SIG-M5 (cell line): ENCODE results near the gene TNRC6C.

Experiments used
- DNase-seq: peaks from one replicate; lab custom pipeline; 2025; lab: John Stamatoyannopoulos, UW

The TNRC6C gene, protein sequence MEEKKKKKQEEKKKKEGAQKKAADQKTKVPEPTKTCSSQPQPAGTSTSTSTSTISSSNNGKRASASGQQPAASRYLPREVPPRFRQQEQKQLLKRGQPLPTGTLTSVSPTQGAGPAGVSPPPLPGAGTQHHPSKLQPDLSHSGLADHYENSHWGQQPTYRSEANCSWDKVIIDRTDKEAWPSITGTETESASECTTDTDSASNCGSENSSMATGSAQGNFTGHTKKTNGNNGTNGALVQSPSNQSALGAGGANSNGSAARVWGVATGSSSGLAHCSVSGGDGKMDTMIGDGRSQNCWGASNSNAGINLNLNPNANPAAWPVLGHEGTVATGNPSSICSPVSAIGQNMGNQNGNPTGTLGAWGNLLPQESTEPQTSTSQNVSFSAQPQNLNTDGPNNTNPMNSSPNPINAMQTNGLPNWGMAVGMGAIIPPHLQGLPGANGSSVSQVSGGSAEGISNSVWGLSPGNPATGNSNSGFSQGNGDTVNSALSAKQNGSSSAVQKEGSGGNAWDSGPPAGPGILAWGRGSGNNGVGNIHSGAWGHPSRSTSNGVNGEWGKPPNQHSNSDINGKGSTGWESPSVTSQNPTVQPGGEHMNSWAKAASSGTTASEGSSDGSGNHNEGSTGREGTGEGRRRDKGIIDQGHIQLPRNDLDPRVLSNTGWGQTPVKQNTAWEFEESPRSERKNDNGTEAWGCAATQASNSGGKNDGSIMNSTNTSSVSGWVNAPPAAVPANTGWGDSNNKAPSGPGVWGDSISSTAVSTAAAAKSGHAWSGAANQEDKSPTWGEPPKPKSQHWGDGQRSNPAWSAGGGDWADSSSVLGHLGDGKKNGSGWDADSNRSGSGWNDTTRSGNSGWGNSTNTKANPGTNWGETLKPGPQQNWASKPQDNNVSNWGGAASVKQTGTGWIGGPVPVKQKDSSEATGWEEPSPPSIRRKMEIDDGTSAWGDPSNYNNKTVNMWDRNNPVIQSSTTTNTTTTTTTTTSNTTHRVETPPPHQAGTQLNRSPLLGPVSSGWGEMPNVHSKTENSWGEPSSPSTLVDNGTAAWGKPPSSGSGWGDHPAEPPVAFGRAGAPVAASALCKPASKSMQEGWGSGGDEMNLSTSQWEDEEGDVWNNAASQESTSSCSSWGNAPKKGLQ (N-terminal part only)

DNA sequence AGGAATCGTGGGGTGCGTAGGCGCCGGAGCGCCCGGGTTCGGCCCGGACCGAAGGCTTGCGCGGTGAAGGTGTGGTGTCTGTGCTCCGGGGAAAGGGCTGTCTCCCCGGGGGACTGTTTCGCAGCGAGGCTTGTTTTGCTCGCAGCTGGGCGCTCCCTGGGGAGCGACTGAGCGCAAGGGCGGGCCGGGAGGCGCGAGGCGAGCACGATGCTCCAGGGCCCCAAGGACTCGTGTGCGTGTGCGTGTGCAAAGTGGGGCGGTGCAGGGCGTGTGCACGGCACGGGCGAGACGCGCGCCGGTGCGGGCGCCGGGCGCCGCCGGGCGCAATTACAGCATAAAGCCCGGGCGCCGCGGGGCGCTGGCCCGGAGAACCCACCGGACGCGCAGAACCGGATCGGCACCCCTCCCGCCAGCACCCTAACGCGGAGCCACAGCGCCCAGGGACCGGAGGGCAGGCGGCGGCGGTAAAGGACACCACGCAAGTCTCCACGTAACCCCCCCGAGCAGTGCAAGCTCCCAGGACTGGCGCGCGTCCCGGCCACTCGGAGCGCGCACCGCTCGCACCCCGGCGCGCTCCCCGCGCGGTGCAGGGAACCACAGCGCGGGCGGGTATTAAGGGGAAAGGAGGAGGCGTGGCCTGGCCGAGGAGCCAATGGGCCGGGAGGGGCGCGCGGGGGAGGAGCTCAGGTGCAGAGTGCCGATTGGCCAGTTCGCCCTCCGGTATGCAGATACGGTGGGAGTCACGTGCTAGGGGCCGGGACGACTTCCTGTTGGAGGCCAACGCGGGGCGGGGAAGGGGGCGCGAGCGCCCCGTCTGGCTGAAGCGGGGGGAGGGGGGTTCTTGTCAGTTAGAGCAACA is at the start of gene TNRC6C:
Gene TNRC6C, plus strand, starts transcription at position 847 of the 859 bp plus-strand sequence. CDS start 45,504 bp downstream, outside the sequence.
- DNase-seq, result peak; percentile 91

DNA sequence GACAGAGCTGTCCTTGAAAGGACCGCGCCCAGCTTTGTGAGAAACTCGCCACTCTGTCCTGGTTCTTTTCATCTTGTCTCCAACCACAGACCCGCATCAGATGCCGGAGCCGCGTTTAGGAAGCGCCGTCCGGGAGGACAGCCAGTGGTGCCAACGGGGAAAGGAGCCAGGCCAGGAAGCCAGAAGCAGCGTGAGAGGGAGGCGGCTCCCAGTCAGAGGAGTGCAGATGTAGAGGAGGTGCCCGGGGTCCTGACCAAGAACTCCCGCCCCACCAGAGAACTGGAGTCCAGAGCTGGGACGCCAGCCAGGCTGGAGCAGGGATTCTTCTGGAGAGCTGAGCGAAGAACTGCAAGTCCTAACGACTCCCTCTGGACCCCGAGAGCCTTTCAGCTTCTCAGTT is 49.3 kb upstream of the TNRC6C start:
- no peak for DNase-seq

- no peak for DNase-seq
These were observed 48.7 kb upstream of the TNRC6C start for GRCh38 chr17:77909816-77910215.

GRCh38 chr17:77914385-77915254 is 43.9 kb upstream of the TNRC6C start:
- no peak for DNase-seq

DNA sequence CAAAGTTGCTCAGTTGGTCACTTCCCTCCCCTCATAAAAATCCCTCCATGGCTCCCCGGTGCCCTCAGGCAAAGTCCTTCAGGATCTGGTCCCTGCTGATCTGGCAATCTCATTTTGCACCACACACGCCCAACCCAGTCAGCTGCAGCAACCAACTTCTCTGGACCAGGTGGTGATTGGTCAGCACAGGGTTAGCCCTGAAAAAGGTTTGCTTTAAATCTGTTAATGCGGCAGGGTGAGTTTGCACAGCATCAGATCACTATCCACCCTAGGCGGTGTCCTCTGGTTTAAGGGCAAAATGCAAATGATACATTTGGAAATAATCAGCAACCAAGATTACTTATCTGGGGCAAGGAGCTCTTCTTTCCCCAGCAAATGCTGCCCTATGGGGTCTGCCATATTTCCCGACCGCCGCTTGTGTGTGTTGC is 42.9 kb upstream of the TNRC6C start:
- no peak for DNase-seq

GRCh38 chr17:77916264-77916663 is 42.2 kb upstream of the TNRC6C start:
- no peak for DNase-seq

DNA sequence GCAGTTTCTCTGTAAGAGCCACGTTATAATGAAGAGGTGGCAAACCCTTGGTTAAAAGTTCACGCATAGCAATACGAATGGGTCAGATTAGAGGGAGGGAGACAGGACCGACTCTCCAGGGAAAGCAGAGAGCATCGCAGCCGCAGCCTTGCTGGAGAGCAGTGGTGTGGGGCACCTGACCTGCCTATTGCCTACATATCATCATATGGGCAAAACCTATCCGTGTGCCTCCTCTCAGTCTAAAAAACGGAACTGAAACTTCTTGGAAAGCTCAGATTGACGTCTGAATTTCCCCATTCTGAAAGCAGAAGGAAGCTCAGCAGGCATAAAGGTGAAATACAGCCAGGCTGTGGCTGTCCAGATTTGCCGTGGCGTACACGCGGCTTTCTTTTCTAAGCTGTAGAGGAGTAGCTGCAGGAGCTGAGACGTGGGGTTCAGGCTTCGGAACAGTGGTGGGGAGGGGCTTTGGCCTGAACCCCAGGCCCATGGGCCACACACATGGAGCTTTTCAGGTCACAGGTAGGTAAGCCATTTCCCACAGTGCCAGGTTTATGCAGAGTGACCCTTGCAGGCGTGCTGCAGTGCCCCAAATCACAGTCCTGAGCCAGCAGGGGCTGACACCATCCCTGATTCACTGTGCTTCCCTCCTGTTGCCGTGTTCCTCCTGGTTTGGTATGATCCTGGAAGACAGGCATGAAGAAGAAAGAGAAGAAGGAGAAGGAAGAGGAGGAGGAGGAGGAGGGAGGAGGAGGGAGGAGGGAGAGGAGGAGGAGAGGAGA is 41.6 kb upstream of the TNRC6C start:
- DNase-seq, result peak; percentile 73

- DNase-seq, result no peak
These were observed 39.2 kb upstream of the TNRC6C start for GRCh38 chr17:77919276-77919675.

GRCh38 chr17:77923135-77923534 is 35.4 kb upstream of the TNRC6C start:
- DNase-seq, result no peak

DNA sequence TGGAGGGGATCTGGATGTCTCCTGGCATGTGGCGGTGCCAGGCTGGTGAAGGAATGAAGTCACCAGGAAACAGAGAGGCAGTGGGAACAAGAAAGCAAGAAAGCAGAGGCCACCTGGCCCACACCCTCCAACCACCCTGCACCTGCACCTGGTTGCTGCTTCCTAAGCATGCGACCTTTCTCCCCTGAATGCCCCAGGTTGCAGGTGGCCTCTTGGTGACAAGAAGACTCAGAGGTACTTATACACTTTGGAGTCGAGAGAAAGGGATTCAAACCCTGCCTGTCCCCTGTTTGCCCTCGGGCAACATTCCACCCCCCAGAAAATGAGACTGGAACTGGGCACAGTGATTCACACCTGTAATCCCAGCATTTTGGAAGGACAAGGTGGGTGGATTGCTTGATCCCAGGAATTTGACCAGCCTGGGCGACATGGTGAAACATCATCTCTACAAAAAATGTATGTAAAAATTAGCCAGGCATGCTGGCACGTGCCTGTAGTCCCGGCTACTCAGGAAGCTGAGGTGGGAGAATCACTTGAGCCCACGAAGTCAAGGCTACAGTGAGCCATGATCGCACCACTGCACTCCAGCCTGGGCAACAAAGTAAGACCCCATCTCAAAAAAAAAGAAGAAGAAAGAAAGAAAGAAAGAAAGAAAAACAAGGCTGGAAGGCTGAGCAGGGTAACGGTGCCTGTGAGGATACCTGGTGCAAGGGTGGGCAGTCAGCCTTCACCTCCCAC is 34.6 kb upstream of the TNRC6C start:
- DNase-seq, result no peak

GRCh38 chr17:77924757-77925336 is 33.7 kb upstream of the TNRC6C start:
- DNase-seq, result no peak

GRCh38 chr17:77925831-77926543 is 32.5 kb upstream of the TNRC6C start:
- DNase-seq, result no peak

DNA sequence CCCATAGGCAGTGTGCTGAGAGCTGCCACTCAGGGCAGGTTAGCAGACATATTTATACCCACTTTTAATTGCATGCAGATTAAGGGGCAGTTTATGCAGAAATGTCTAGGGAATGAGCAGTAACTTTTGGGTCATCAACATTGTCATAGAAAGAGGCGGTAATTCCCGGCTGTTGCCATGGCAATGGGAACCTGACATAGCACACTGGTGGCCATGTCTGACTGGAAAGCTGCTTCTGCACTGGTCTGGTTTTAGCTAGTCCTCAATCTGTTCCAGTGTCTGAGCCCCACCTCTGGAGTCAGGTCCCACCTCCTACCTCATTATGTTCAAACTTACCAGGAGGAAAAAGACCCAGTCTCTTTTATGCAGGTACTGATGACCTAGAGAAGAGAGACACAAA is 31.5 kb upstream of the TNRC6C start:
- DNase-seq, result no peak

GRCh38 chr17:77927777-77928518 is 30.6 kb upstream of the TNRC6C start:
- DNase-seq, result no peak

DNA sequence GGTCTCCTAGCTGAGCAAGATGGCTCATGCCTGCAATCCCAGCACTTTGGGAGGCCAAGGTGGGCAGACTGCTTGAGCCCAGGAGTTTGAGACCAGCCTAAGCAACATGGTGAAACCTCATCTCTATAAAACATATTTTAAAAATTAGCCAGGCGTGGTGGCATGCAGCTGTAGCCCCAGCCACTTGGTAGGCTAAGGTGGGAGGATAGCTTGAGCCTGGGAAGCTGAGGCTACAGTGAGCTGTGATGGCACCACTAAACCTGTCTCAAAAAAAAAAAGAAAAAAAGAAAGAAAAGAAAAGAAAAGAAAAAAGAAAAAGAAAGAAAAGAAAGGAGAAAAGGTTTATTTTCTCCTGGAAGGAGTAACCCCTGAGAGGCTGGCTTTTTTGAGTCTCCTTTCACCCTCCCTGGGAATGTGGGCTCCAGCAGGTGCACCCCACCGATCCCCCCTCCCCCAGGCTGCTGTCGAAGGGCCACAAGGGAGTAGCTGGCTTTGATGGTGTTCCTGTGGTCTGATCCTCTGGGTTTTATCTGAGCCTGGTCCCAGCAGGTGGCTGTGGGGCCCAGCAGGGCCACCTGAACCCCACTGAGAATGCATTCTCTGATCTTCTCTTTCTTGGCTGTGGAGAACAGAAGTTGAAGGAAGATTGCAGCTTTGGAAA is 29.9 kb upstream of the TNRC6C start:
- DNase-seq, result no peak

- no peak for DNase-seq
These were observed 29.3 kb upstream of the TNRC6C start for GRCh38 chr17:77929180-77929564.
